K562 (cell line): Measurements from ENCODE around the gene BOLA1. TPM values are rescaled to one million over a fixed set of nuclear protein-coding genes. Genes with fewer than 3 reads are reported as not detected.

Experiments
- AFF1 ChIP-seq, 2 experiments: fragments of 450-650 bp; IDR thresholded peaks; 2 replicates each; pipeline ENCODE4 v1.6.1; 2018; ENCODE audit warnings: mild to moderate bottlenecking in 2 of 2, low read depth in 1 of 2; ENCODE audit not compliant: partially characterized antibody in 2 of 2
- ARID1B ChIP-seq: fragments of 450-650 bp; IDR thresholded peaks from 2 replicates; pipeline ENCODE4 v1.6.1; 2016; ENCODE audit warnings: antibody characterized with exemption, mild to moderate bottlenecking, inconsistent platforms
- CHD2 ChIP-seq: IDR thresholded peaks from 2 replicates; pipeline ENCODE4 v1.6.1; 2011; ENCODE audit warnings: low read depth, low read length
- ETV1 ChIP-seq: fragments of 450-650 bp; conservative IDR thresholded peaks from 2 replicates; pipeline ENCODE4 v1.6.1; 2016; ENCODE audit warnings: missing genetic modification characterization, control low read depth, low read depth, missing compliant biosample characterization
- HNRNPL ChIP-seq: fragments of 200-400 bp; formaldehyde crosslinking; IDR thresholded peaks from 2 replicates; pipeline ENCODE4 v1.6.1; 2017; ENCODE audit warnings: low read depth, mild to moderate bottlenecking, low read length
- NCOR1 ChIP-seq: fragments of 450-650 bp; IDR thresholded peaks from 2 replicates; pipeline ENCODE4 v1.6.1; 2016; ENCODE audit warnings: mild to moderate bottlenecking, moderate library complexity
- TGIF2 ChIP-seq: sonication (generic); formaldehyde crosslinking; IDR thresholded peaks from 2 replicates; pipeline ENCODE4 v1.8.1; 2022; ENCODE audit warnings: mild to moderate bottlenecking, missing genetic modification reagents, moderate library complexity
- ZFP1 ChIP-seq: fragments of 450-650 bp; formaldehyde crosslinking; IDR thresholded peaks from 2 replicates; pipeline ENCODE4 v1.4.0; 2020; ENCODE audit warnings: mild to moderate bottlenecking, mixed read lengths
- ZNF184 ChIP-seq: sonication (generic); formaldehyde crosslinking; IDR thresholded peaks from 2 replicates; pipeline ENCODE4 v1.5.0; 2020; ENCODE audit warnings: missing genetic modification reagents
- ZNF282 ChIP-seq: sonication (generic); formaldehyde crosslinking; IDR thresholded peaks from 2 replicates; pipeline ENCODE4 v1.8.1; 2023; ENCODE audit warnings: missing genetic modification reagents
- ZNF512 ChIP-seq: IDR thresholded peaks from 2 replicates; pipeline ENCODE4 v1.6.1; 2016; ENCODE audit warnings: missing genetic modification characterization, missing compliant biosample characterization
- ZNF639 ChIP-seq, 2 experiments: fragments of 200-800 bp in 1 of 2; sonication (Bioruptor generic) in 1 of 2; sonication (generic) in 1 of 2; formaldehyde crosslinking in 1 of 2; IDR thresholded peaks in 1 of 2; conservative IDR thresholded peaks in 1 of 2; 2 replicates each; pipeline versions ENCODE4 v1.5.0 to v1.6.1; 2016 to 2020; ENCODE audit warnings: missing compliant biosample characterization in 1 of 2, missing genetic modification characterization in 1 of 2, missing genetic modification reagents in 1 of 2
- ZNF76 ChIP-seq: fragments of 250-450 bp; sonication (Bioruptor Pico); IDR thresholded peaks from 2 replicates; pipeline ENCODE4 v1.4.0; 2020; ENCODE audit warnings: mild to moderate bottlenecking, moderate library complexity, borderline replicate concordance
- polyA plus RNA-seq, 8 experiments: library from polyadenylated mRNA; depleted of rRNA in 4 of 8; stranded (reverse) in 5 of 8; unstranded in 3 of 8; fragments of >200 nt; fragmentation: Nextera tagmentation in 2 of 8; fragmentation: Illumina TruSeq in 1 of 8; extraction: Ambion mirVana in 2 of 8; extraction: Trizol in 1 of 8; gene quantifications; 2 replicates each; pipeline versions ENCODE4 v1.2.1 to v1.2.3, GENCODE V29; 2011 to 2014; ENCODE audit warnings: inconsistent platforms in 1 of 8, missing spikeins in 1 of 8
- total RNA-seq, 7 experiments: library from RNA; depleted of rRNA in 6 of 7; stranded (reverse); fragments of >200 nt in 6 of 7; fragmentation: Illumina TruSeq in 2 of 7; extraction: Trizol in 2 of 7; gene quantifications; 2 replicates each; pipeline versions ENCODE4 v1.2.1 to v1.2.3, GENCODE V29; 2011 to 2021; ENCODE audit warnings: low replicate concordance in 1 of 7
- TF ChIP-seq, protein P1 (sequence below): fragments of 450-650 bp; formaldehyde crosslinking; IDR thresholded peaks from 2 replicates; pipeline ENCODE4 v1.4.0; 2022; ENCODE audit warnings: missing genetic modification characterization
- TF ChIP-seq, protein P2 (sequence below): sonication (generic); formaldehyde crosslinking; IDR thresholded peaks from 2 replicates; pipeline ENCODE4 v1.8.1; 2023; ENCODE audit warnings: mild to moderate bottlenecking, missing genetic modification reagents

BOLA1 gene
- total and polyA plus RNA-seq, 9 of the 15 experiments (the other 6 are each of a cell fraction or from before 2014, with no cell fraction given): 0.18 to 1.2 (median 0.40) TPM; not detected in 2

GRCh38 chr1:149887456-149888246, 11.7 kb upstream of the BOLA1 start (continued):
- TF ChIP-seq ZNF512 (tag): no peak
- no peak for TF ChIP-seq ZNF76 (CRISPR knock-in tag)
- TF ChIP-seq AFF1 (IDR thresholded peaks at IDR 0.05; ENCODE audit: low read depth in 1 of 2, partially characterized antibody in 2 of 2): peak; percentile 27 to 69
- TF ChIP-seq ZNF282: no peak
- no peak for TF ChIP-seq ARID1B
- no peak for TF ChIP-seq NCOR1
- TF ChIP-seq ZFP1 (CRISPR knock-in tag): no peak
- no peak for TF ChIP-seq ZNF184 (CRISPR knock-in tag)
- TF ChIP-seq TGIF2 (CRISPR knock-in tag): 0 out of 2 replicates have a peak, but pooled peaks have one; percentile 48
- TF ChIP-seq, protein P1, sequence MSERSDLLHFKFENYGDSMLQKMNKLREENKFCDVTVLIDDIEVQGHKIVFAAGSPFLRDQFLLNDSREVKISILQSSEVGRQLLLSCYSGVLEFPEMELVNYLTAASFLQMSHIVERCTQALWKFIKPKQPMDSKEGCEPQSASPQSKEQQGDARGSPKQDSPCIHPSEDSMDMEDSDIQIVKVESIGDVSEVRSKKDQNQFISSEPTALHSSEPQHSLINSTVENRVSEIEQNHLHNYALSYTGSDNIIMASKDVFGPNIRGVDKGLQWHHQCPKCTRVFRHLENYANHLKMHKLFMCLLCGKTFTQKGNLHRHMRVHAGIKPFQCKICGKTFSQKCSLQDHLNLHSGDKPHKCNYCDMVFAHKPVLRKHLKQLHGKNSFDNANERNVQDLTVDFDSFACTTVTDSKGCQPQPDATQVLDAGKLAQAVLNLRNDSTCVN (CRISPR knock-in tag): no peak
- no peak for TF ChIP-seq ZNF639 (CRISPR knock-in tag; conservative IDR thresholded peaks at IDR 0.05 in 1 of 2, IDR thresholded peaks at IDR 0.05 in 1 of 2)
- no peak for TF ChIP-seq ETV1 (tag)
- TF ChIP-seq, protein P2, sequence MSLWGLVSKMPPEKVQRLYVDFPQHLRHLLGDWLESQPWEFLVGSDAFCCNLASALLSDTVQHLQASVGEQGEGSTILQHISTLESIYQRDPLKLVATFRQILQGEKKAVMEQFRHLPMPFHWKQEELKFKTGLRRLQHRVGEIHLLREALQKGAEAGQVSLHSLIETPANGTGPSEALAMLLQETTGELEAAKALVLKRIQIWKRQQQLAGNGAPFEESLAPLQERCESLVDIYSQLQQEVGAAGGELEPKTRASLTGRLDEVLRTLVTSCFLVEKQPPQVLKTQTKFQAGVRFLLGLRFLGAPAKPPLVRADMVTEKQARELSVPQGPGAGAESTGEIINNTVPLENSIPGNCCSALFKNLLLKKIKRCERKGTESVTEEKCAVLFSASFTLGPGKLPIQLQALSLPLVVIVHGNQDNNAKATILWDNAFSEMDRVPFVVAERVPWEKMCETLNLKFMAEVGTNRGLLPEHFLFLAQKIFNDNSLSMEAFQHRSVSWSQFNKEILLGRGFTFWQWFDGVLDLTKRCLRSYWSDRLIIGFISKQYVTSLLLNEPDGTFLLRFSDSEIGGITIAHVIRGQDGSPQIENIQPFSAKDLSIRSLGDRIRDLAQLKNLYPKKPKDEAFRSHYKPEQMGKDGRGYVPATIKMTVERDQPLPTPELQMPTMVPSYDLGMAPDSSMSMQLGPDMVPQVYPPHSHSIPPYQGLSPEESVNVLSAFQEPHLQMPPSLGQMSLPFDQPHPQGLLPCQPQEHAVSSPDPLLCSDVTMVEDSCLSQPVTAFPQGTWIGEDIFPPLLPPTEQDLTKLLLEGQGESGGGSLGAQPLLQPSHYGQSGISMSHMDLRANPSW (CRISPR knock-in tag): no peak; the same call in 1 of the 2 replicates
- 0 out of 2 replicates have a peak, but pooled peaks have one; percentile 49 for TF ChIP-seq CHD2
- no peak; the same call in 1 of the 2 replicates for TF ChIP-seq HNRNPL
